HT1080 (cell line): ENCODE results near the gene MLXIPL. TPM values are rescaled to one million over a fixed set of nuclear protein-coding genes. Genes with fewer than 3 reads are reported as not detected.
"Not testable (repeated sequence)": the region's sequence is repeated elsewhere in the genome, so short reads cannot be mapped to it uniquely, and the experiment has no call there.

Source experiments
- DNase-seq: peaks from one replicate; pipeline ENCODE4 v3.0.0-alpha.2; 2015; ENCODE audit warnings: low read depth
- polyA plus RNA-seq, 2 experiments: library from polyadenylated mRNA; depleted of rRNA; stranded (reverse); fragments of >200 nt; gene quantifications; 2 replicates each; pipeline ENCODE4 v1.2.3, GENCODE V29; 2015
- total RNA-seq: library from RNA; depleted of rRNA; stranded (reverse); fragments of >200 nt; shearing (Covaris generic); gene quantifications from 2 replicates; pipeline ENCODE4 v1.2.3, GENCODE V29; 2014; rRNA removed

Gene MLXIPL, protein sequence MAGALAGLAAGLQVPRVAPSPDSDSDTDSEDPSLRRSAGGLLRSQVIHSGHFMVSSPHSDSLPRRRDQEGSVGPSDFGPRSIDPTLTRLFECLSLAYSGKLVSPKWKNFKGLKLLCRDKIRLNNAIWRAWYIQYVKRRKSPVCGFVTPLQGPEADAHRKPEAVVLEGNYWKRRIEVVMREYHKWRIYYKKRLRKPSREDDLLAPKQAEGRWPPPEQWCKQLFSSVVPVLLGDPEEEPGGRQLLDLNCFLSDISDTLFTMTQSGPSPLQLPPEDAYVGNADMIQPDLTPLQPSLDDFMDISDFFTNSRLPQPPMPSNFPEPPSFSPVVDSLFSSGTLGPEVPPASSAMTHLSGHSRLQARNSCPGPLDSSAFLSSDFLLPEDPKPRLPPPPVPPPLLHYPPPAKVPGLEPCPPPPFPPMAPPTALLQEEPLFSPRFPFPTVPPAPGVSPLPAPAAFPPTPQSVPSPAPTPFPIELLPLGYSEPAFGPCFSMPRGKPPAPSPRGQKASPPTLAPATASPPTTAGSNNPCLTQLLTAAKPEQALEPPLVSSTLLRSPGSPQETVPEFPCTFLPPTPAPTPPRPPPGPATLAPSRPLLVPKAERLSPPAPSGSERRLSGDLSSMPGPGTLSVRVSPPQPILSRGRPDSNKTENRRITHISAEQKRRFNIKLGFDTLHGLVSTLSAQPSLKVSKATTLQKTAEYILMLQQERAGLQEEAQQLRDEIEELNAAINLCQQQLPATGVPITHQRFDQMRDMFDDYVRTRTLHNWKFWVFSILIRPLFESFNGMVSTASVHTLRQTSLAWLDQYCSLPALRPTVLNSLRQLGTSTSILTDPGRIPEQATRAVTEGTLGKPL
- not detected in 2 replicates for total RNA-seq
- not detected in 2 replicates for polyA plus RNA-seq (2015; cell fraction: cytosol; rRNA removed)
- polyA plus RNA-seq (2015; cell fraction: nucleus; rRNA removed): 0.11 TPM in 1 of 2 replicates, not detected in the other

DNA sequence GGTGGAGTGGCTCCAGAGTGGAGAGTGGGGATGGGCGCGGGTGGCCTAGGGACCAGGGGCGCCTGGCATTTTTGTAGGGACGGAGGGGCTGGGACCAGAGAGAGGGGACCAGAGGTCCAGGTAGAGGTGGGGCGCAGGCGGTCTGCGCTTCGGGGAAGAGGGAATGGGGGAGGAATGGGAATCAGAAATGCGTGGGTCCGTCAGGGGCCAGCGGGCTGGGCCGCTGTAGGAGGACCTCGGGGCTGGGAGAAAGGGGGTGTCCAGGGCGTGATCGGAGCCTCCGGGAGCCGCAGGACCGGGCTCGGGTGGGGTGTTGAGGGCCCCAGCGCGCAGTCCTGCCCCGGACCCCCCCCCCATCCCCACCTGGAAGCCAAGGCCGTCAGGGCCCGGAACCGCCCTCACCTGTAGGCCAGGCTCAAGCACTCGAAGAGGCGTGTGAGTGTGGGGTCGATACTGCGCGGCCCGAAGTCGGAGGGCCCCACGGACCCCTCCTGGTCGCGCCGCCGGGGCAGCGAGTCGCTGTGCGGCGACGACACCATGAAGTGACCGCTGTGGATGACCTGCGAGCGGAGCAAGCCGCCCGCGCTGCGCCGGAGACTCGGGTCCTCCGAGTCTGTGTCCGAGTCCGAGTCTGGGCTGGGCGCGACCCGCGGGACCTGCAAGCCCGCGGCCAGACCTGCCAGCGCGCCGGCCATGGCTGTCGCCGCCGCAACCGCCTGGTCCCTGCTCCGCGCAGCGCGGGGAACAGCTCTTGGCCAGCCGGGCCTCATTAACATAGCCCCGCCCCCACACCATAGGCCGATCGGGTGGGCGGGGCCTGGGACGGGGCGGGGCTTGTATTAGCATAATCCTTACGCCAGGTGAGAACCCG is at the start of gene MLXIPL:
Gene MLXIPL, minus strand, starts transcription at position 725 of the 871 bp plus-strand sequence. Its CDS starts 30 bp downstream, at position 695.
- no peak for DNase-seq

DNA sequence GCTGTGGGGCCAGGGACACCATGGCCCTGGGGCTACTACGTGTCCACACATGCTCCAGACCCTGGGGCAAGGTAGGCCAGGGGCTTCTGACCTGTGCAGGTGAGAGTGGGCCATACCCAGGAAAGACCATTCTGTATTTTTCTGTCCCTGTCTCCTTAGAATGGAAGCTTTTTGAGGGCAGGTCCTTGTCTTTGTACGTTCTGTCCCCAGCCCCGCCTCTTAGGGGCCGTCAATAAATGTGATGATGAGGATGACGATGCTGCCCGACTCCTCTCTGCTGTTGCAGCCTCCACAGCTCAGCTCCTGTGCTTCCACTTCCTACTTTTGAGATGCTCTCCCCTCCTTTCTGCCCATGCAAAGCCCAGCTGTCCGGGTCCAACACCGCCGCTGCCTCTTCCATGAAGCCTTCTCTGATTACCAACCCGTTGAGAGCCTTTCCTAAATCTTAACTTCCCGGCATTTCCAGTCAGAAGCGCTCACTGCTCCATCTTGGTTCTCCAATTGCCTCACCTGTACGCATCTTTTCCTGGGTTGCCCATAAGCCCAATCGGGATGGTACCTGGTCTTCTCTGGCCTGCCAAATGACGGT is 47.6 kb upstream of the MLXIPL start:
- DNase-seq: no peak

DNA sequence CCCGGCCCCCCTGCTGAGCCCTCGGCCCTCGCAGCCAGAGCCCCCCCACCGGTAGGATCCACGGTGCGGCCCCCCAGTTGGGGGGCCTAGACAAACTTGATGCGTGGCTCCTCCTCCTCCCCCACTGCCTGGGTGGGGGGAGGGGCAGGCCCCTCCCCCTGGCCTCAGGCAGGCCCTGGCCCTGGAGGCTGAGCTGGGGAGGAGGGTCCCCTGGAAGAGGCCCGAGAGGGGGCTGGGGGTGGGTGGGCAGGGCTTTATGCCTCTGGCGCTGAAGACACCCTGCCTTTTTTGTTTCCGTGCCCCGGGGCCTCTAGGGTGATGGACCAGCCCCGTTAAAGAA is 47.0 kb upstream of the MLXIPL start:
- DNase-seq: no peak

DNA sequence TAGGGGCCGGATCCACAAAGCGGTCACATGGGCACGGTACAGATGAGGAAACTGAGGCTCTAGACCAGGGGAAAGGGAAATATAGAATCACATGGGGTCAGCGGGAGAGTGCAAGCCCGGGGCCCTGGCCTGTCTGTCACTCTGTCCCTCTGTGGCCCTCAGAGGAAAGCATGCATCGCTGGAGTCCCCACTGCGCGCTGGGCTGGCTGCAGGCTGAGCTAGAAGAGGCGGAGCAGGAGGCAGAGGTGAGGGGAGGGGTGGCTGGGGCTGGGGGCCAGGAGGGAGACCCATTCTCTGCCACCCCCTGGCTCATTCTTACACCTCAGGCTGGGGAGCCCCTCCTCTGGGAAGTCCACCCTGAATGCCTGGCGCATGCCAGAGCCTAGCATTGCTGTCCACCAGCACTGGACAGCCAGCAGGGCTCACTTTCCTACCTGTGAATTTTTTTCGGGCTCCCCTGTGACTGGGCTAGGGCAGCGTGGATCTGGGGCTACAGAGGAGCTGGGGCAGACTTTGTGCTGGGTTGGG is 45.6 kb upstream of the MLXIPL start:
- no peak for DNase-seq

DNA sequence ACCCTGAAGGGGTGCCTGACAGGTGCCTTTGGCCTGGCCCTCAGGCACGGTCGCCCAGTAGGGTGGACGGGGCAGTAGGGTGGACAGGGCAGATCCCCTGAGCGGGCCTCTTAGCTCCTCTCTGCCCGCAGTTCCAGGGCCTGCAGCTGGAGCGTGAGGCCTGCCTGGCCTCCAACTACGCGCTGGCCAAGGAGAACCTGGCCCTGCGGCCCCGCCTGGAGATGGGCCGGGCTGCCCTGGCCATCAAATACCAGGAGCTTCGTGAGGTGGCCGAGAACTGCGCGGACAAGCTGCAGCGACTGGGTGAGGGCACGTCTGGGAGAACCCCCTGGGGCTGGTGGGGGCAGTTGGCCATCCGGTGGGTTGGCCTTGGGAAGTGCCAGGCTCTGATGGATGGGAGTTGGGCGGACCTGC is 45.0 kb upstream of the MLXIPL start:
- no peak for DNase-seq

DNA sequence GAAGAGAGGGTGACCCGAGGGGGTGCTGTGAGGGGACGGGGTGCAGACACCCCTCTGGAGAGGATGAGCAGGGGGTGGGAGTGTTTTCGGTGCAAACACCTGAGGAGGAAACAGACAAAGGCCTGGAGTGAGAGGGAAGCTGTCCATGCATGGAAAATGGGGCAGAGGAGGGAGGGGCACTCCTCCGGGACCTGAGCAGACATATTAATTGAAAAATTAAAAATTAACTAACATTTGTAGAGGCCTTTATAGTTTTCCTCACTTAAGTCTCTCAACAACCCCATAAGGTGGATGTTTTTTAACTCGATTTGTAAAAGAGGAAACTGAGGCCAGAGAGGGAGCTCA is 44.5 kb upstream of the MLXIPL start:
- DNase-seq: no peak

DNA sequence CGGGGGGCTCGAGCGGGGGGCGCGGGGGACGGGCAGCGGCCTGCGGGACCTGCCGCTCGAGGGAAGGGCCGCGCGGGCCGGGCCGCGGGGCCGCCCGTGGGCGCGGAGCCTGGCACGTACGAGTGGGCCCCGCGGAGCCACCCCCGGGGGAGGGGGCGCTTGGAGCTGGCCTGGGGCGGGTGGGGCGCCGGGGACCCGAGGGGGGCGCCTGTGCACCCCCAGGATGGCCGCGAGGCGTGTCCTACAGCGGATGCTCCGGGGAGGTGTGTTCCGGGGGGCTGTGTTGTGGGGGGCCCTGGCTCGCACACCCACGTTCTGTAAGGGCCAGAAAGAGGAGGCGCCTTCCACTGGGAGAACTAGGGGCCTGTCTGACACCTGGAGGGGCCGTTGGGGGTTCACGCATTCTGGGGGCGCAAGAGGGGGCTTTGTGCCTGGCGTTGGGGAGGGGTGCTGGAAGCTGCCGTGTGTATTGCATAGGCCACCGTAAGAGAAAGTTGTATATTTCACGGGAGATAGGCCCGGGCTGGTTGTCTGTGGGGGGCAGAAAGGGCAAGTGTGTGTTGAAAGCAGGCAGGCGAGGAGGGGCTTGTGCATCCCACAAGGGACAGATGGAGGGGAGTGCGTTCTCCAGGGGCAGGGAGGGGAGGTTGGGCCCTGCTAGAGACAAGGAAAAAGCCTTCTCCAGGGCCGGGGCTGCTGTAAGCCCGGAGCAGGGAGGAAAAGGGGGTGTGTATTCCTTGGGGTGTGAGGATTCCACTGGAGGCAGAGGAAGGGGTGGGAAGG is 44.0 kb upstream of the MLXIPL start:
- DNase-seq: no peak

DNA sequence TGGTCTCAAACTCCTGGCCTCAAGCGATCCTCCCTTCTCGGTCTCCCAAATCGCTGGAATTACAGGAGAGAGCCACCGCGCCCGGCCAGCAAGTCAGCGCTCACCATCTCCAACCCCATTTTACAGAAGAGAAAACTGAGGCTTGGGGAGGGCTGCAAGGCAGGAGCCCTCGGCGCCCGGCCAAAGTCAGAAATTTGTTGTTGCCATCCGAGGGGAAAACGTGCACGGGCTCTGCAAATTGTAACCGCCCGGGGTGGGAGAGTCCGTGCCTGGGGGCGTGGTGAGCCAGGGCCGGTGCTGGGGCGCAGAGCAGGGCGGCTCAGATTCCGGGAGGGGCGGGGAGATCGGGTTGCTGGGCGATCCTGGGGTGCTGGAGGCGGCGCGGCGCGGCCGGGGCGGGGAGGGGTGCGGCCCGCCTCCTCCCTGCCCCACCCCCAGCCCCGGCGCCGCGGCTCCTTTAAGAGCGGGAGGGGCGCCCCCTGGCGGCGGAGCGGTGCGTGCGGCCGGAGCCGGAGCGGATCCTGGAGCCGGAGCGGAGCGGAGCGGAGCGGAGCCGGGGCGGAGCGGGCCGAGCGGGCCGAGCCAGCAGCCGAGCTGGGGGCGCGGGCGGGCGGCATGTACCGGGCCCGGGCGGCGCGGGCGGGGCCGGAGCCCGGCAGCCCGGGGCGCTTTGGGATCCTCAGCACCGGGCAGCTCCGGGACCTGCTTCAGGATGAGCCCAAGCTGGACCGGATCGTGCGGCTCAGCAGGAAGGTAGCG is 43.2 kb upstream of the MLXIPL start, which contains the start of gene VPS37D:
Gene VPS37D, plus strand, starts transcription at position 488 of the 759 bp plus-strand sequence. Its CDS starts 128 bp downstream, at position 616.
- peak; percentile 72 for DNase-seq

DNA sequence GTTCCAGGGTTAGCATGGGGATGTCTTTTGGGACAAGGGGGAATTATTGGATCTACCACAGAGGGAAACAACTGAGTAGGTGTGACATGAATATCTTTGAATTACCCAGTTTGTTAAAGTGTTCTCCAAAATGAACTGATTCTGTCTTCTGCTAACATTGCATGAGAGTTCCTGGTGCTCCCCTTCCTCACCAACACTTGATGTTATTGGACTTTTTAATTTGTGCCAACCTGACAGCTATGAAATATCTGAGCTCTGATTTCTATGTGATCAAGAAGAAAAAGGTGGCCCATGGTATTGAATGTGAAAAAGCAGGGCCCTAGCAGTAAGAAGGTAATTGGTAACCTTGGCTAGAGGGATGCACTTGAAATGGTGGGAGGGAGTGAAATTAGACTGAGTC is 38.7 kb upstream of the MLXIPL start:
- no peak for DNase-seq

DNA sequence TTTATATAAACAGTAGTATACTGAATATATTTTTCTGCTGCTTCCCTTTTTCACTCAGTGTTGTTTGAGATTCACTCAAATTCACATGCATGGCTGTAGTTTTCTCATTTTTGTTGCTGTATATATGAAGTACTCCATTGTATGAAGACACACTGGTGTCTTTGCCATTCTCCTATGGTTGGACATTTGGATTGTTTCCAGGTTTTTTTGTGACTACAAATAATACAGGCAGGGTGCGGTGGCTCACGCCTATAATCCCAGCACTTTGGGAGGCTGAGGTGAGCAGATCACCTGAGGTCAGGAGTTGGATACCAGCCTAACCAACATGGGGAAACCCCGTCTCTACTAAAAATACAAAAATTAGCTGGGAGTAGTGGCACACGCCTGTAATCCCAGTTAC is 36.3 kb upstream of the MLXIPL start:
- not testable (repeated sequence) for DNase-seq

DNA sequence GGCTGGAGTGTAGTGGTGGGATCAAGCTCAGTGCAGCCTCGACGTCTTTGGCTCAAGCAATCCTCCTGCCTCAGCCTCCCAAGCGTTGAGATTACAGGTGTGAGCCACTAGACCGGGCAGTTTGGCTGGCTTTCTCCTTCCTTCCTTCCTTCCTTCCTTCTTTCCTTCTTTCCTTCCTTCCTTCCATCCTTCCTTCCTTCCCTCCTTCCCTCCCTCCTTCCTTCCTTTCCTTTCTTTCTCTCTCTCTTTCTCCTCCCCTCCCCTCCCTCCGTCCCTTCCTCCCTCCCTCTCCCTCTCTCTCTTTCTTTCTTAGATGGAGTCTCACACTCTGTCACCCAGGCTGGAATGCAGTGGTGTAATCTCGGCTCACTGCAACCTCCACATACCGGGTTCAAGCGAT is 35.7 kb upstream of the MLXIPL start:
- DNase-seq: no peak

DNA sequence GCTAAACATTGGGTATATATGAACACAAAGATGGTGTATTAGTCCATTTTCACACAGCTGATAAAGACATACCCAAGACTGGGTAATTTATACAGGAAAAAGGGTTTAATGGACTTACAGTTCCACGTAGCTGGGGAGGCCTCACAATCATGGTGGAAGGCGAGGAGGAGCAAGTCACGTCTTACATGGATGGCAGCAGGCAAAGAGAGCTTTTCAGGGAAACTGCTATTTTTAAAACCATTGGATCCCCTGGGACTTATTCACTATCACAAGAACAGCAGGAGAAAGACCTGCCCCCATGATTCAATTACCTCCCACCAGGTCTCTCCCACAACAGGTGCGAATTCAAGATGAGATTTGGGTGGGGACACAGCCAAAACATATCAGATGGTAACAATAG is 31.0 kb upstream of the MLXIPL start:
- not testable (repeated sequence) for DNase-seq

DNA sequence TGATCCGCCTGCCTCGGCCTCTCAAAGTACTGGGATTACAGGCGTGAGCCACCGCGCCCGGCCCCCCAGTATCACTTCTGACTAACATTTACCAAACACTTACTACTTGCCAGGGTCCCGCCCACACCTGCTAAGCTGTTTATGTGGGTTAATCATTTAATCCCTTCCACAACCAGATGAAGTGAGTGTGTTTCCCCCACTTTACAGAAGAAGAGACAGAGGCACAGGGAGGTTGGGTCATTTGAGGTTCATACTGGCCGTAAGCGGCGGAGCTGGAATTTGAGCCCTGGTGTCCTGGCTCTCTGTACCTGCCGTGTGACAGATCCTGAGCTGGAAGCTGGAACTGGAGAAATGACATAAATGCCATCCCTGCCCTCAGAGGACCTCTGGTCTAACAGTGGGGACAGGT is 28.2 kb upstream of the MLXIPL start:
- DNase-seq: no peak

DNA sequence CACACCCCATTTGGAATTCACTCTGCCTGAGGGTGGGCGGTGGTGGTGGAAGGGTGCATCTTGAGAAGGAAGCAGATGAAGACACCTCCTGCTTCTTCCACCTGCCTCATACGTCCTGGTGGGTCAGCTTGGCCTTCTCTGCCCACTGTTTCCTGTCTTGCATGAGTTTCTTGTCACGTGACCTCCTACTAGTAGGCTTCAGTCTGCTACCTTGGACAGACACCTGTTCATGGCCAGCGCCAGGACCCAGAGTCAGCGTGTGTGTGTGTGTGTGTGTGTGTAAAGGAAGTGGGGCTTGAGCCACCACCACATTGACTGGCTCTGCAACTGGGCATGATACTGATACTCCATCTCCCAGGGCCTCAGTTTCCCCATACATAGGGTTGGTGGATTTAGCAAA is 26.2 kb upstream of the MLXIPL start:
- DNase-seq: no peak

DNA sequence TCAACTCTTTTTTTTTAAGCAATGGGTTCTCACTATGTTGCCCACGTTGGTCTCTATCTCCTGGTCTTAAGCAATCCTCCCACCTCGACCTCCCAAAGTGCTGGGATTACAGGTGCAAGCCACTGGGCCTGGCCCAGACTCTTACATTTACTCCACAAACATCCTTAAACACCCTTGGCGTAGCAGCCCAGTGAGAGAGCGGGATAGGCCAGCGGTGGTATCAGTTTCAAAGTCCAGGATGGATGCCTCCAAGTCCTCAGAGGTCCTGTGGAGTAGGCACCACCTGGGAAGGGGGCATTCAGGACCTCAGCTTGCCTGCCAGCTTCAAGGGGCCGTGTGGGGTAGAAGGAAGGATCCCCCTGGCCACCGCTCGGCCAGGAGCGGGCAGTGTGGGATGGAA is 25.3 kb upstream of the MLXIPL start:
- no peak for DNase-seq

DNA sequence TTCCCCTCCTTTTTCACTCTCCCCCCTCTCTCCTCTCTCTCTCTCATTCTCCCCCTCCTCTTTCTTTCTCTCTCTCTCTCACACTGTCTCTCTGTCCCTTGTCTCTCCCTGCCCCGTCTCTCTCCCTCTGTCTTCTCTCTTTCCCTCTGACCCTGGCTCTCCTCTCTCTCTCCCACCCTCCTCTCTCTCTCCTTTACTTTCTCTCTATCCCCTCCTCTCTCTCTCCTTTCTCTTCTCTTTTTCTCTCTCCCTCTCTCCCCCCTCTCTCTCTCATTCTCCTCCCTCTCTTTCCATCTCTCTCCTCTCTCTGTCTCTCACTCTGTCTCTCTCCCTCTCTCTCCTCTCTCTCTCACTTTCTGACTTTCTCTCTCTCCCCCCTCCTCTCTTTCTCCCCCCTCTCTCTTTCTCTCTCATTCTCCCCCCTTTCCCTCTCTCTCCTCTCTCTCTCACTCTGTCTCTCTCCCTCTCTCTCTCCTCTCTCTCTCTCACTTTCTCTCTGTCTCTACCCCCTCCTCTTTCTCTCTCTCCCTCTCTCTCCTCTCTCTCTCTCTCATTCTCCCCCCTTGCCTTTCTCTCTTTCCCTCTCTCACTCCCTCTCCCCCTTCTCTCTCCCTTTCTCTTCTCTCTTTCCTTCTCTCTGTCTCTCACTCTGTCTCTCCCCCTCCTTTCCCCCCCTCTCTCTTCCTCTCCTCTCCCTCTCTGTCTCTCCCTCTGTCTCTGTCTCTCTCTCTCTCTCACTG is 24.4 kb upstream of the MLXIPL start:
- DNase-seq: no peak

DNA sequence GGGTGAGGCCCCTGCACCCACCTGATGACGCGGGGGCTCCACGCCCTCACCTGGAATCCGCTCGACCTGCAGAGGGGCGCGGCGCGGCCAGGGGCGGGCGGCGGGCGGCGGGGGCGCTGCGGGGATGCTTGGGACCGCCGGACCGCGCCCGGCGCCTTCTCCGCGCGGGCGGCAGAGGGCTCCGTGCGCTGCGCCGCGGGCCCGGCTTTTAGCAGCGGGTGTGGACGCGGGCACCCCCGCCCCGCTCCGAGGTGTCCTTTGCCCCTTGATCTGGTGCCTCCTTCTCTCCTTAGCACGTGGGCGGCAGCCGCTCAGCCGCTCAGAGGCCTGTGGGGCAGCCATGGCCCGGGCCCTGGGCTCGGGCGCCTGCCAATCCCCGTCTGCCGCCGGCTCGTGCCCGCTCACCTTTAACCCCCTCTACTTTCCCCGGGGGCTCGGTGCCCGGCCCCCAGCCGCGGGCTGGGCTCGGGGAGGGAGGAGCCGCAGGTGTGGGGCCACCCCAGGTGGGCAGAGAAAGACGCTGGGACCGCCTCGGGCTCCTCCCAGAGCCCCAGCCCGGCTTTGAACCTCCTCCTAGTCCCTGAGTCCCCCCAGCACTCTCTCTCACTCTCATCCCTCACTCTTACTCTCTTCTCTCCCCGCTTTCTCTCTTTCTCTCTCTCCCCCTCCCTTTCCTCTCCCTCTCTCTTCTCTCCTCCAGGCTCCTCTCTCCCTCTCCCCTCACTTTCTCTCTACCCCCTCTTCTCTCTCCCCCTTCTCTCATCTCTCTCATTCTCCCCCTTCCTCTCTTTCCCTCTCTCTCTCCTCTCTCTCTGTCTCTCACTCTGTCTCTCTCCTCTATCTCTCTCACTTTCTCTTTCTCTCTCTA is 23.6 kb upstream of the MLXIPL start:
- DNase-seq: no peak
